Kidney (tissue), 11 donors: ENCODE data around the gene RHD. TPM values are rescaled to one million over a fixed set of nuclear protein-coding genes. Genes with fewer than 3 reads are reported as not detected.
"Not testable (repeated sequence)": the region's sequence is repeated elsewhere in the genome, so short reads cannot be mapped to it uniquely, and the experiment has no call there.

Experiments
- DNase-seq, 5 donors: peaks; one replicate each; pipeline ENCODE4 v3.0.0-alpha.2; 2013 to 2020
- FAIRE-seq: peaks from 2 replicates; lab custom pipeline; 2012; peaks lifted over from hg19 to GRCh38; lab: Jason Lieb, UNC
- H3K27ac ChIP-seq, 2 donors: one replicate each; pipeline ENCODE4 v1.7.0; 2013; ENCODE audit warnings: low read depth in 2 of 2, low read length in 2 of 2, inconsistent platforms in 1 of 2
- H3K27me3 ChIP-seq: one replicate; pipeline ENCODE4 v1.7.1; 2013; ENCODE audit warnings: low read length, inconsistent platforms; ENCODE audit not compliant: control insufficient read depth, insufficient read depth
- H3K36me3 ChIP-seq, 3 donors: one replicate each; pipeline versions ENCODE4 v1.7.0 to v1.7.1; 2013; ENCODE audit warnings: low read length in 3 of 3, control low read depth in 1 of 3, inconsistent platforms in 1 of 3; ENCODE audit not compliant: insufficient read depth in 3 of 3, control insufficient read depth in 2 of 3
- H3K4me1 ChIP-seq, 3 donors: one replicate each; pipeline versions ENCODE4 v1.7.0 to v1.7.1; 2013; ENCODE audit warnings: low read length in 3 of 3, inconsistent platforms in 1 of 3, low read depth in 1 of 3; ENCODE audit not compliant: control insufficient read depth in 2 of 3, insufficient read depth in 2 of 3
- H3K4me3 ChIP-seq, 3 donors: one replicate each; pipeline versions ENCODE4 v1.7.0 to v1.8.1; 2013; ENCODE audit warnings: low read length in 3 of 3, control low read depth in 1 of 3, inconsistent platforms in 1 of 3
- H3K9ac ChIP-seq, 3 donors: one replicate each; pipeline versions ENCODE4 v1.7.0 to v1.7.1; 2013; ENCODE audit warnings: low read length in 3 of 3, control low read depth in 1 of 3, inconsistent platforms in 1 of 3
- H3K9me3 ChIP-seq, 3 donors: one replicate each; pipeline versions ENCODE4 v1.7.0 to v1.7.1; 2013; ENCODE audit warnings: low read length in 3 of 3, control low read depth in 1 of 3, inconsistent platforms in 1 of 3; ENCODE audit not compliant: control insufficient read depth in 2 of 3, insufficient read depth in 1 of 3
- intact Hi-C: fragments of 100-400 bp; cut with DNase I; formaldehyde crosslinking; loops from one replicate; pipeline ENCODE4 v1.11.1; 2022
- polyA plus RNA-seq: library from polyadenylated mRNA; stranded (reverse); fragments of 350-450 nt; fragmentation: Illumina TruSeq; extraction: RNeasy Lipid Tissue Mini Kit (QIAGEN cat#74804); gene quantifications from one replicate; pipeline ENCODE4 v1.2.3, GENCODE V29; 2014; ENCODE audit warnings: low read depth, low replicate concordance; ENCODE audit not compliant: insufficient read depth
- total RNA-seq: library from RNA; stranded (reverse); fragmentation: NEBNext Ultra II Directional; extraction: Animal tissue kit (Norgen Biotek cat#: 25700); gene quantifications from one replicate; pipeline ENCODE4 v1.2.1, GENCODE V29; 2021
- donor health status: control.
- donor health status: control.
- donor health status: DM: yes; HTN: yes; CAD: no.
- donor health status: Normal renal cell carcinoma (clear cell type).

The RHD gene
- total and polyA plus RNA-seq, 2 donors from 2014 or later, result not detected

DNA sequence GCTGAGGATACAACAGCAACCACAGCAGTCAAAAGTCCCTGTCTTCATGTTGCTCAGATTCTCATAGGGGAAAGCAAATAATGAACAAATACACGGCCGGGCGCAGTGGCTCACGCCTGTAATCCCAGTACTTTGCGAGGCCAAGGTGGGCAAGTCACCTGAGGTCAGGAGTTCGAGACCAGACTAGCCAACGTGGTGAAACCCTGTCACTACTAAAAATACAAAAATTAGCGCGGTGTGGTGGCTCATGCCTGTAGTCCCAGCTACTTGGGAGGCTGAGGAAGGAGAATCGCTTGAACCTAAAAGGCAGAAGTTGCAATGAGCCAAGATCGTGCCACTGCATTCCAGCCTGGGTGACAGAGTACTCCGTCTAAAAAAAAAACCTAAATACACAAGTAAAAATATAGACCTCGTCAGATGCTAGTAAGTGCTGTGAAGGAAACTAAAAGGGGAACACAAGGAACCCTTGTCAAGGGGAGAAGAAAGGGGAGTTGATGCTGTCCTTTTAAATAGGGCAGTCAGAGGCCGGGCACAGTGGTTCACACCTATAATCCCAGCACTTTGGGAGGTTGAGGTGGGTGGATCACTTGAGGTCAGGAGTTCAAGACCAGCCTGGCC is 4.1 kb upstream of the RHD start:
- peak overlapping the region in 1 of 3 donors; percentile 79 for H3K4me3 ChIP-seq
- H3K27ac ChIP-seq, H3K4me1 ChIP-seq, H3K36me3 ChIP-seq, FAIRE-seq, intact Hi-C loops, H3K27me3 ChIP-seq, DNase-seq, H3K9me3 ChIP-seq: not testable (repeated sequence)
- H3K9ac ChIP-seq, result peak overlapping the region in 1 of 3 donors; percentile 64

DNA sequence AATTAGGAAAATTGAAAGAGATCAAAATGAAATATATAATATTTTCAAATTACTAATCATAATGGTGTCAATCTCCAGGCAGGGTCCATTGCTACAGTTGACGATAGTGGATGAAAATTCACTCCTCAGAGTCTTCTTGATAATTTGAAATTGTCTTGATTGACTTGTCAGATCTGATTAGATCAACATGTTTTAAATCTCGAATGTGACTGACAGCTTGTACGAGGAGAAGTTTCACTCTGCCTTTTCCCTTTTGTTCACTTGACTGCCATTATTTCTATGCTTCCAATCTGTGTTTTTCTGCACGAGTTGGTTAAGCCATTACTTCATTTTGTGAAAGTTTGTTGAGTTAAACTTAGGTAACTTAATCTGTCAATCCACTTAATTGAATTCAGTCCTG is 3.3 kb downstream of the RHD start:
- H3K27me3 ChIP-seq, H3K4me3 ChIP-seq, intact Hi-C loops, H3K9ac ChIP-seq, DNase-seq, H3K4me1 ChIP-seq, H3K36me3 ChIP-seq, H3K9me3 ChIP-seq, H3K27ac ChIP-seq: not testable (repeated sequence)
- peak; percentile 85 for FAIRE-seq

DNA sequence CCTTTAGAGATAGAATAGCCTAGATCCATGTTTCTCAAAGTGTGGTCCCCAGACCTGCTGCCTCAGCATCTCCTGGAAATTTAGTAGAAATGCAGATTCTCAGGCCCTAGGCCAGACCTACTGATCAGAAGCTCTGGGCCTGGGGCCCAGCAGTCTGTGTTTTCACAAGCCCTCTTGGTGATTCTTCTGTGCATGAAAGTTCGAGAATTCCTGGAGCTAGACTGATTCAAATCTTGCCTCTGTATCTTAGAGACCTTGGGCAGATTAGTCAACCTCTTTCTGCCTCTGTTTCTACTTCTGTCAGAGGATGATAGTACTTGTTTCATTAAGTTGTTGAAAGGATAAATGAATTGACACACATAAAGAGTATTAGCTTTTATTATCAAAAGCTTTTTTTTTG is 5.0 kb downstream of the RHD start:
- intact Hi-C loops, H3K9me3 ChIP-seq, FAIRE-seq, H3K27me3 ChIP-seq, DNase-seq, H3K9ac ChIP-seq, H3K27ac ChIP-seq, H3K36me3 ChIP-seq, H3K4me1 ChIP-seq, H3K4me3 ChIP-seq: not testable (repeated sequence)

DNA sequence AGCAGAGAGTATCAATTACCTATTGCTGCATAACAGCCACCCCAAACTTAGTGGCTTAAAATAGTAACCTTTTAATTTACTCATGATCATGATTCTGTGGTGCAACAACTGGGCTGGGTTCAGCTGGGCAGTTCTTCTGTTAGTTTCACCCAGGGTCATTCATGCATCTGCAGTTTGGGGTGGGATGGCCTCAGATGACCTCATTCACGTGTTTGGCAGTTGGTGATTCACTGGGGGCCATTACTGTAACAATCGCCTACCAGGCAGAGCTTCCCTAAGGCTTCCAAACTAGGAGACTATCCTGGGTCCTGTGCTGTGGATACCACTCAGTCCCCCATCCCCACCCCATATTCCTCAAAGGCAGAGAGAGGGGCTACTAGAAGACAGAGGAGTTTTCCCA is 6.0 kb downstream of the RHD start:
- FAIRE-seq, intact Hi-C loops, H3K36me3 ChIP-seq: not testable (repeated sequence)

DNA sequence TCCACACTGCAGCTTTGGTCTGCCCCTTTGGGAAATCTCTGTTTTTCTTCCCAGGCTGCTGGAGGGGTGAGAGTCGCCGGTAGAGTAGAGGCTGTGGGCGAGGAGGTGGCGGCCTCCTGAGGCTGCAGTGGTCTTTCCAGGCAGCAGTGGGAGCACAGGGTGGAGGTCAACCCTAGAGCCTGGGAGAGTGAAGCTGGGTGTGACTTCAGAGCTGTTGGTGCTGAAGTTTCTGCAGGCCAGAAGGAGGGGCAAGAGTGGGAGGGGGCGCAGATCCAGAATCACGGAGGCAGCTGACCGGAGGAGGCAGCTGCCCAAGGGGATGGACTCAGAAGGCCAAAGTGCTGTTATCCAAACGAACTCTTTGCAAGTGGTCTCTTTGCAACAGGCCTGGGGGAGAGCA is 6.5 kb downstream of the RHD start:
- FAIRE-seq, H3K9me3 ChIP-seq, H3K36me3 ChIP-seq, H3K4me3 ChIP-seq, H3K4me1 ChIP-seq, H3K27ac ChIP-seq, intact Hi-C loops, H3K27me3 ChIP-seq, DNase-seq, H3K9ac ChIP-seq: not testable (repeated sequence)

More for the DNA sequence above, 6.0 kb downstream of the RHD start:
- DNase-seq, H3K27me3 ChIP-seq, H3K4me1 ChIP-seq, H3K9me3 ChIP-seq, H3K27ac ChIP-seq, H3K4me3 ChIP-seq, H3K9ac ChIP-seq: not testable (repeated sequence)

DNA sequence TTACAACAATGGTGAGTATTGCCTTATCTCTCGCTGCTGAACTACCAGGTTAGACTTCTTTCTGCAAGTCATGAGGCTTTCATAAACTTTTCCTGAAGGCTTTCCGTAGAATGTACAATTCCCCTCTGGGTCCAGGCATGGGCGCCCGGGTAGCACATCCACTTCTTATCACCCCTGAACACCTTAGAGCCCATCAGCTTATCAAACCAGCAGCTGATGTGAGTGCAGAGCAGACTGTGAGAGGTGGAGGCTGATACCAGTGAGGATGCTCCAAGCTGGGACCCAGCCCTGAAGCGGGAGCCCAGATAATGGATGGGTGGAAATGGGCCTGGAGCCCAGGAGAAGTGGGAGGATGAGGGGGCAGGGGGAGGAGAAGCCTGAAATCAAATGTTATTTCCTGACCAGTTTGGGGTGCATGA is 7.4 kb downstream of the RHD start:
- H3K27ac ChIP-seq, H3K9me3 ChIP-seq, H3K36me3 ChIP-seq, DNase-seq, intact Hi-C loops, FAIRE-seq, H3K27me3 ChIP-seq, H3K4me1 ChIP-seq, H3K4me3 ChIP-seq, H3K9ac ChIP-seq: not testable (repeated sequence)

DNA sequence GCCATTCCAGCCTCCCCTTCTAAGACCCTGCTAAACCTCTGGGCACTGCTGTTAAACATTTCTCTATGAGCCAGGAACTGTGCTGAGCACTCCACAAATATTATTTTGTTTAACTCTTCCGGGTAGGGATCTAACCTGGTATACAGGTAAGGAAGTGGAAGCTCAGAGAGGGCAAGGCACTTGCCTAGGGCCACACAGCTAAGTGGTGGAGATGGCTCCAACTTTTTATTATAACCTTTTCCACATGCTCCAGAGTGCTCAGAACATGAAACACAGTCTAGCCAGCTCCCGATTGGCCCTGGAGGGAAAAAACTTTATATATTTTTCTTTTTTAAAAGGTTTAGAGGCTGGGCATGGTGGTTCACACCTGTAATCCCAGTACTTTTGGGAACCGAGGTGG is 13.6 kb downstream of the RHD start:
- H3K27ac ChIP-seq, H3K4me3 ChIP-seq, DNase-seq, FAIRE-seq, H3K9ac ChIP-seq, intact Hi-C loops, H3K9me3 ChIP-seq, H3K4me1 ChIP-seq, H3K27me3 ChIP-seq, H3K36me3 ChIP-seq: not testable (repeated sequence)

DNA sequence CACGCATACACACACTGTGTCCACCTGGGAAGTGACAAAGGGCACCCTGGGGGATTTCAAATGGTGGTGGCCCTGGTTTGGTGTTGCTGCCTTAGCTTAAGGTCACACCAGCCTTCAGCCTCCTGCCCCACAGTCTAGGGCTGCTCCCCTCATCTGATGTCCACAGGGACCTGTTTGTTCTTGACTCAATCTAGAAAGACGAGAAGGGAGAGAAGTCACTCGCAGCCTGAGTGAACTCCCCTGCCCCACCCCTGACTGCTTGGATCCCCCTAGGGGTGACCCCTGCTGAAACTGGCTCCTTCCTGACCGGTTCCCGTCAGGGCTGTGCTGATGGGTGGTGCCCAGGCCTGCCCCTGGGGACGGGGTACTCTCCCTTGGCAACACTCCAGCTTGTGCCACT is 14.9 kb downstream of the RHD start:
- H3K27me3 ChIP-seq, H3K4me1 ChIP-seq, FAIRE-seq, H3K27ac ChIP-seq, H3K9me3 ChIP-seq, H3K9ac ChIP-seq, DNase-seq, H3K4me3 ChIP-seq, H3K36me3 ChIP-seq, intact Hi-C loops: not testable (repeated sequence)
